ENCODE data around the gene FBXW5. TPM values are rescaled to one million over a fixed set of nuclear protein-coding genes. Genes with fewer than 3 reads are reported as not detected.

Gene FBXW5
- total RNA-seq, 1 experiment from 2014 or later, result 88.0 TPM

GRCh38 chr9:136925414-136926153 lies 19.0 kb downstream of the FBXW5 start:
- Histone ChIP-seq H3K36me3 (ENCODE audit: control insufficient read depth in 1 of 2, insufficient read depth in 2 of 2, low read length in 2 of 2) (peaks cover 6 to 32% of the 10 kb centered on the region in 2 experiments; a peak in 3 of 4 replicates), H3K9me3 (ENCODE audit: control insufficient read depth in 1 of 2, insufficient read depth in 1 of 2, low read depth in 1 of 2, low read length in 2 of 2) (no peaks in the 10 kb centered on the region), H3K4me3 (replicated peaks in 1 of 2; ENCODE audit: low read depth in 1 of 2, low read length in 2 of 2) (no peak overlapping the region), H3K27ac (ENCODE audit: low read depth, low read length) (no peak overlapping the region), H3K9ac (ENCODE audit: low read length) (no peak overlapping the region), H3K4me1 (ENCODE audit: control insufficient read depth in 1 of 2, insufficient read depth in 2 of 2, low read length in 2 of 2) (no peaks in the 10 kb centered on the region), H3K27me3 (ENCODE audit: insufficient read depth, low read length) (no peaks in the 10 kb centered on the region), H3K4me2 (ENCODE audit: low read length) (no peak overlapping the region), H4K20me1 (ENCODE audit: insufficient read depth) (no peaks in the 10 kb centered on the region), H3K9me2 (ENCODE audit: insufficient read depth) (no peaks in the 10 kb centered on the region), H2AFZ (ENCODE audit: low read depth, low read length, poor library complexity, severe bottlenecking) (no peak overlapping the region), H3K79me2 (ENCODE audit: insufficient read depth, low read length) (no peaks in the 10 kb centered on the region)
- RAD21 ChIA-PET (ENCODE audit: low non-redundant PET in 1 of 2, low total read pairs in 2 of 2, uncharacterized antibody in 2 of 2, unreplicated experiment in 2 of 2), result no interaction called here
- CTCF ChIA-PET, result no interaction called here
- POLR2A ChIA-PET, result no interaction called here
- TF ChIP-seq CTCF (IDR thresholded peaks at IDR 0.05 in 2 of 3, conservative IDR thresholded peaks at IDR 0.05 in 1 of 3; ENCODE audit: borderline replicate concordance in 1 of 3, insufficient read depth in 1 of 3, low read depth in 2 of 3, low read length in 2 of 3) (0 out of 6 replicates have a peak, but pooled peaks of 2 of the 3 experiments have one; percentile 4 to 8), YY1 (IDR thresholded peaks at IDR 0.05; ENCODE audit: extremely low read depth, insufficient replicate concordance, low read depth, low read length) (no peak), ZFX (IDR thresholded peaks at IDR 0.05) (no peak), EZH2 (IDR thresholded peaks at IDR 0.05) (no peak), TCF7L2 (IDR thresholded peaks at IDR 0.05; ENCODE audit: borderline replicate concordance, extremely low read depth, insufficient read depth, insufficient read length) (no peak), FOSL1 (IDR thresholded peaks at IDR 0.05; ENCODE audit: low read depth) (no peak), CEBPB (IDR thresholded peaks at IDR 0.05; ENCODE audit: low read depth) (no peak), ZNF274 (IDR thresholded peaks at IDR 0.05; ENCODE audit: low read depth, low read length) (no peak), ATF3 (IDR thresholded peaks at IDR 0.05) (no peak), SRF (IDR thresholded peaks at IDR 0.05; ENCODE audit: low read depth) (no peak), RAD21 (IDR thresholded peaks at IDR 0.05; ENCODE audit: low read depth) (peak; percentile 11; the same call in 1 of the 2 replicates), CBX3 (IDR thresholded peaks at IDR 0.05; ENCODE audit: low read depth) (no peak), POLR2A (IDR thresholded peaks at IDR 0.05; ENCODE audit: borderline replicate concordance, extremely low read depth, insufficient read depth, insufficient read length) (no peak), JUND (IDR thresholded peaks at IDR 0.05) (no peak), POLR2AphosphoS5 (IDR thresholded peaks at IDR 0.05; ENCODE audit: low read depth, low read length) (no peak), REST (IDR thresholded peaks at IDR 0.05; ENCODE audit: low read depth) (no peak), MAX (IDR thresholded peaks at IDR 0.05) (no peak)
- intact Hi-C loops (cut with micrococcal nuclease), result no loop called here
- no TSS peak for BruUV-seq (replicated peaks)
- no peak for DNase-seq (ENCODE audit: low read depth, low spot score)
- ATAC-seq, result peak; percentile 32; the same call in 1 of the 2 replicates

Measured in HCT116 (cell line).